A549 (cell line): ENCODE results near the gene ZNF384. TPM values are rescaled to one million over a fixed set of nuclear protein-coding genes. Genes with fewer than 3 reads are reported as not detected.

Experiments used
- ATAC-seq, 2 experiments: fragments of 200-7000 bp in 1 of 2; fragments of >200 bp in 1 of 2; cut with Nextera tagmentation in 1 of 2; cut with Tn5 transposase in 1 of 2; 3 replicates each; pipeline versions ENCODE4 v1.8.0 to v1.9.1; 2018 to 2020; ENCODE audit warnings: mild to moderate bottlenecking in 1 of 2, moderate library complexity in 1 of 2
- CTCF ChIA-PET: fragments of 300-600 bp; sonication (Branson Sonifier 250); formaldehyde crosslinking; extraction: SDS; loops from one replicate; lab custom pipeline; 2021; ENCODE audit warnings: antibody characterized with exemption, inconsistent platforms; lab: Yijun Ruan, JAX
- POLR2A ChIA-PET: fragments of 350-600 bp; formaldehyde crosslinking; extraction: SDS; loops from one replicate; lab custom pipeline; 2021; ENCODE audit warnings: antibody characterized with exemption, inconsistent platforms; lab: Yijun Ruan, JAX
- DNase-seq, 2 experiments: peaks; one replicate each; pipeline versions ENCODE4 v3.0.0 to v3.0.0-alpha.2; 2011 to 2016; ENCODE audit warnings: low read depth in 1 of 2, low spot score in 1 of 2
- FAIRE-seq: peaks from 2 replicates; lab custom pipeline; 2011; peaks lifted over from hg19 to GRCh38; lab: Jason Lieb, UNC
- H3K27ac ChIP-seq, 2 experiments: fragments of >200 bp; sonication (Bioruptor Twin); formaldehyde crosslinking; 3 replicates each; pipeline ENCODE4 v1.5.1; 2016 to 2017
- H3K4me1 ChIP-seq: fragments of >200 bp; sonication (Bioruptor Twin); formaldehyde crosslinking; 3 replicates; pipeline ENCODE4 v1.6.1; 2016
- H3K4me2 ChIP-seq: fragments of >200 bp; sonication (Bioruptor Twin); formaldehyde crosslinking; 3 replicates; pipeline ENCODE4 v1.6.1; 2016
- H3K4me3 ChIP-seq: fragments of >200 bp; sonication (Bioruptor Twin); formaldehyde crosslinking; 3 replicates; pipeline ENCODE4 v1.5.1; 2016
- H3K9me3 ChIP-seq: fragments of >200 bp; sonication (Bioruptor Twin); formaldehyde crosslinking; 3 replicates; pipeline ENCODE4 v1.6.1; 2016
- BCL3 ChIP-seq: fragments of >200 bp; sonication (Bioruptor Twin); formaldehyde crosslinking; IDR thresholded peaks from 3 replicates; pipeline ENCODE4 v1.6.1; 2016
- BHLHE40 ChIP-seq: IDR thresholded peaks from 2 replicates; pipeline ENCODE4 v1.6.1; 2012; ENCODE audit warnings: low read depth, low read length, inconsistent platforms
- CBX2 ChIP-seq: fragments of 200-600 bp; sonication (generic); IDR thresholded peaks from 2 replicates; pipeline ENCODE4 v1.6.1; 2016; ENCODE audit warnings: low read depth, mild to moderate bottlenecking, borderline replicate concordance
- CBX8 ChIP-seq: fragments of 200-600 bp; sonication (generic); IDR thresholded peaks from 2 replicates; pipeline ENCODE4 v1.6.1; 2016
- CEBPB ChIP-seq, 2 experiments: fragments of >200 bp in 1 of 2; sonication (Bioruptor Twin) in 1 of 2; formaldehyde crosslinking in 1 of 2; IDR thresholded peaks; 2 replicates each; pipeline ENCODE4 v1.6.1; 2012 to 2016
- CHD2 ChIP-seq: fragments of 150-350 bp; IDR thresholded peaks from 2 replicates; pipeline ENCODE4 v1.6.1; 2014; ENCODE audit warnings: low read length; ENCODE audit not compliant: partially characterized antibody
- FOSB ChIP-seq: fragments of 250-450 bp; sonication (Bioruptor Pico); IDR thresholded peaks from 2 replicates; pipeline ENCODE4 v1.5.0; 2020; ENCODE audit warnings: mild to moderate bottlenecking, moderate library complexity
- HEYL ChIP-seq: fragments of 250-450 bp; sonication (Bioruptor Pico); IDR thresholded peaks from 2 replicates; pipeline ENCODE4 v1.8.0; 2021; ENCODE audit warnings: mild to moderate bottlenecking, moderate library complexity
- HOXA7 ChIP-seq: fragments of 250-450 bp; sonication (Bioruptor Pico); IDR thresholded peaks from 2 replicates; pipeline ENCODE4 v1.5.0; 2020; ENCODE audit warnings: mild to moderate bottlenecking, moderate library complexity
- KDM5A ChIP-seq: fragments of 200-600 bp; sonication (generic); IDR thresholded peaks from 2 replicates; pipeline ENCODE4 v1.6.1; 2016; ENCODE audit warnings: antibody characterized with exemption, mild to moderate bottlenecking
- MAFK ChIP-seq: fragments of 450-650 bp; IDR thresholded peaks from 2 replicates; pipeline ENCODE4 v1.6.1; 2014; ENCODE audit not compliant: partially characterized antibody
- NPAS2 ChIP-seq: fragments of 250-450 bp; sonication (Bioruptor Pico); IDR thresholded peaks from 2 replicates; pipeline ENCODE4 v1.8.0; 2022; ENCODE audit warnings: mild to moderate bottlenecking, moderate library complexity, borderline replicate concordance
- NR3C1 ChIP-seq: fragments of >200 bp; sonication (Bioruptor Twin); formaldehyde crosslinking; IDR thresholded peaks from 3 replicates; pipeline ENCODE4 v1.6.1; 2017
- POLR2A ChIP-seq: IDR thresholded peaks from 2 replicates; pipeline ENCODE4 v1.6.1; 2012; ENCODE audit warnings: mild to moderate bottlenecking, low read length
- RAD21 ChIP-seq, 2 experiments: fragments of >200 bp in 1 of 2; sonication (Bioruptor Twin) in 1 of 2; formaldehyde crosslinking in 1 of 2; IDR thresholded peaks in 1 of 2; conservative IDR thresholded peaks in 1 of 2; 2 replicates in 1 of 2; 3 replicates in 1 of 2; pipeline ENCODE4 v1.6.1; 2012 to 2018; ENCODE audit warnings: inconsistent platforms in 1 of 2
- RARB ChIP-seq: fragments of 250-450 bp; sonication (Bioruptor Pico); IDR thresholded peaks from 2 replicates; pipeline ENCODE4 v1.8.0; 2021; ENCODE audit warnings: mild to moderate bottlenecking, moderate library complexity
- TFCP2L1 ChIP-seq: fragments of 250-450 bp; sonication (Bioruptor Pico); IDR thresholded peaks from 2 replicates; pipeline ENCODE4 v1.5.0; 2021; ENCODE audit warnings: mild to moderate bottlenecking
- TP53 ChIP-seq: fragments of 250-450 bp; sonication (Bioruptor Pico); IDR thresholded peaks from 2 replicates; pipeline ENCODE4 v1.5.0; 2021; ENCODE audit warnings: mild to moderate bottlenecking, moderate library complexity
- ZSCAN20 ChIP-seq: fragments of 250-450 bp; sonication (Bioruptor Pico); IDR thresholded peaks from 2 replicates; pipeline ENCODE4 v1.8.0; 2022; ENCODE audit warnings: mild to moderate bottlenecking, moderate library complexity
- WGBS: methylation state at CpG from one replicate; pipeline ENCODE4 v1.1.6; 2017; ENCODE audit errors: missing lambda C conversion rate; 5-methylcytosine and 5-hydroxymethylcytosine counted together
- polyA plus RNA-seq, 4 experiments: library from polyadenylated mRNA; depleted of rRNA in 3 of 4; stranded (reverse); fragments of >200 nt; fragmentation: RNase III in 1 of 4; extraction: RNeasy Plus Mini Kit Qiagen cat#74134 plus additional on column Dnase treatment in 1 of 4; gene quantifications; 2 replicates in 3 of 4; 3 replicates in 1 of 4; pipeline ENCODE4 v1.2.3, GENCODE V29; 2011 to 2017
- TF ChIP-seq, protein P1 (sequence below): fragments of >200 bp; sonication (Bioruptor Twin); formaldehyde crosslinking; IDR thresholded peaks from 2 replicates; pipeline ENCODE4 v1.6.1; 2016
- TF ChIP-seq, protein P2 (sequence below): fragments of >200 bp; sonication (Bioruptor Twin); formaldehyde crosslinking; IDR thresholded peaks from 3 replicates; pipeline ENCODE4 v1.5.1; 2016
- TF ChIP-seq, protein P3 (sequence below): fragments of 200-600 bp; sonication (generic); IDR thresholded peaks from 2 replicates; pipeline ENCODE4 v1.6.1; 2016; ENCODE audit warnings: antibody characterized with exemption, mild to moderate bottlenecking, moderate library complexity

Gene ZNF384
- polyA plus RNA-seq, 2 of the 4 experiments (the other 2 are of a cell fraction) = 59.6 to 79.8 TPM

DNA sequence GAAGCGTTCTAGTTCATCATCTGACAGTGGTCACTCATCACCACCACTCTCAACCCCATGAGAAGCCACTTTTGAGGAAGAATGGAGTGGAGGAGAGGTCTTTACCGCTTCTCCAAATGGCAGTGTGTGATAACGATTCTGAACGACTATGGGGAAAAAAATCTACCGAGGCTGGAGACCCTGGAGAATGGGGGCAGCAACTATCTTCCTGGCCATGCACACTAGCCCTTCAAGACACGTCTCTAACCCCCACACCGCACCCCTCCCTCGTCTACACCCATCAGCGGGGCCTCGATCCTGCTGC, 26.6 kb downstream of the ZNF384 start:
- H3K27ac ChIP-seq = peak overlapping the region; percentile 72 to 80
- ATAC-seq = peak; percentile 71 to 76
- no peaks in the 10 kb centered on the region for H3K9me3 ChIP-seq
- TF ChIP-seq, protein P1, sequence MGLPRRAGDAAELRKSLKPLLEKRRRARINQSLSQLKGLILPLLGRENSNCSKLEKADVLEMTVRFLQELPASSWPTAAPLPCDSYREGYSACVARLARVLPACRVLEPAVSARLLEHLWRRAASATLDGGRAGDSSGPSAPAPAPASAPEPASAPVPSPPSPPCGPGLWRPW = no peak
- TF ChIP-seq TP53 (CRISPR knock-in tag) (no peak), BHLHE40 (no peak), HOXA7 (CRISPR knock-in tag) (no peak), TFCP2L1 (CRISPR knock-in tag) (0 out of 2 replicates have a peak, but pooled peaks have one; percentile 12), CBX2 (no peak)
- TF ChIP-seq, all 56 proteins: peak for 1
- Histone ChIP-seq H3K4me2 (peak overlapping the region; percentile 85), H3K4me1 (peaks cover 7% of the 10 kb centered on the region; the same call in 2 of the 3 replicates), H3K4me3 (peak overlapping the region; percentile 77)
- peak in 1 of 2 experiments; percentile 92 for DNase-seq
- ChIA-PET POLR2A (no interaction called here), CTCF (interaction anchor here (1.2 kb wide), 1 partner anchor 44 kb away, joined by 3 read pairs; no protein-coding TSS in a partner anchor)
- FAIRE-seq = no peak
- WGBS = under 1% methylated on average over 10 of the region's 10 CpGs

DNA sequence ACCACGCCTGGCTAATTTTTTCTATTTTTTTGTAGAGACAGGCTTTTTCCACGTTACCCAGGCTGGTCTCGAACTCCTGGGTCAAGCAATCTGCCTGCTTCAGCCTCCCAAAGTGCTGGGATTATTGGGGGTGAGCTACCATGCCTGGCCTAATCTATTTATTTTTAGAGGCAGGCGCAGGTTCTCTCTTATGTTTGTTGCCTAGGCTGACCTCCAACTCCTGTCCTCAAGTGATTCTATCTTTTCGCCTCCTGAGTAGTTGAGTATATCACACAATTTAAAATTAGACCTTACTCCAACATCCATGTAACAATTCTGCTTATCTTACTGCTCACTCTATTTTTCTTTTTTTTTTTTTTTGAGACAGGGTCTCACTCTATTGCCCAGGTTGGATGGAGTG, 35.2 kb downstream of the ZNF384 start:
- Histone ChIP-seq H3K4me3 (no peak overlapping the region), H3K9me3 (no peaks in the 10 kb centered on the region), H3K4me1 (no peaks in the 10 kb centered on the region), H3K4me2 (no peak overlapping the region), H3K27ac (no peak overlapping the region)
- WGBS = 93% methylated on average over 5 of the region's 5 CpGs
- ATAC-seq (no peak), FAIRE-seq (no peak), DNase-seq (no peak)
- ChIA-PET POLR2A (no interaction called here), CTCF (interaction anchor here (0.6 to 1.9 kb wide), 3 partner anchors 9 to 38 kb away, joined by 3 to 4 read pairs (median 4); no protein-coding TSS in a partner anchor)
- TF ChIP-seq CBX8 = no peak
- no peak for TF ChIP-seq HEYL (CRISPR knock-in tag)
- no peak for TF ChIP-seq CEBPB (IDR thresholded peaks at IDR 0.05)
- no peak for TF ChIP-seq FOSB (CRISPR knock-in tag)
- no peak for TF ChIP-seq KDM5A
- TF ChIP-seq, protein P2, sequence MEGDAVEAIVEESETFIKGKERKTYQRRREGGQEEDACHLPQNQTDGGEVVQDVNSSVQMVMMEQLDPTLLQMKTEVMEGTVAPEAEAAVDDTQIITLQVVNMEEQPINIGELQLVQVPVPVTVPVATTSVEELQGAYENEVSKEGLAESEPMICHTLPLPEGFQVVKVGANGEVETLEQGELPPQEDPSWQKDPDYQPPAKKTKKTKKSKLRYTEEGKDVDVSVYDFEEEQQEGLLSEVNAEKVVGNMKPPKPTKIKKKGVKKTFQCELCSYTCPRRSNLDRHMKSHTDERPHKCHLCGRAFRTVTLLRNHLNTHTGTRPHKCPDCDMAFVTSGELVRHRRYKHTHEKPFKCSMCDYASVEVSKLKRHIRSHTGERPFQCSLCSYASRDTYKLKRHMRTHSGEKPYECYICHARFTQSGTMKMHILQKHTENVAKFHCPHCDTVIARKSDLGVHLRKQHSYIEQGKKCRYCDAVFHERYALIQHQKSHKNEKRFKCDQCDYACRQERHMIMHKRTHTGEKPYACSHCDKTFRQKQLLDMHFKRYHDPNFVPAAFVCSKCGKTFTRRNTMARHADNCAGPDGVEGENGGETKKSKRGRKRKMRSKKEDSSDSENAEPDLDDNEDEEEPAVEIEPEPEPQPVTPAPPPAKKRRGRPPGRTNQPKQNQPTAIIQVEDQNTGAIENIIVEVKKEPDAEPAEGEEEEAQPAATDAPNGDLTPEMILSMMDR = no peak
- TF ChIP-seq RAD21 (conservative IDR thresholded peaks at IDR 0.05 in 1 of 2, IDR thresholded peaks at IDR 0.05 in 1 of 2) = no peak
- TF ChIP-seq BCL3 = no peak
- TF ChIP-seq CHD2 = no peak
- TF ChIP-seq ZSCAN20 = no peak

DNA sequence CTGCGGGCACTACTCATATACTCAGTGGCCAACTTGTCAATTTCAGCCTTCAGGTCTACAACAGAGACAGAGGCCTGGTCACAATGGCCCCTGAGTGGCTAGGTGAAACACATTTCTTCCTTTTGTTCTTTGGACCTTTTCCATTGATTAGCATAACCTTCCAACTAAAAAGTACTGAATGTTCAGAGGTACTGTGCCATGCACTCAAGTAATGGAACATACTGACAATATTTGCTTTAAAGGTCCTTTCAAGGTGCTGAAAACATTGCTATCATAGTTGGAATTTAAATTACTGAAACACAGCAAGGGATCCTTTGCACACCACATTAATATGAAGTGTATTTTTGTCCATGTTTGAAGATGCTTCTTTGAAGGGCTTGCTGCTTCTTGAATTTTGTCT, 35.8 kb downstream of the ZNF384 start:
- TF ChIP-seq, protein P3, sequence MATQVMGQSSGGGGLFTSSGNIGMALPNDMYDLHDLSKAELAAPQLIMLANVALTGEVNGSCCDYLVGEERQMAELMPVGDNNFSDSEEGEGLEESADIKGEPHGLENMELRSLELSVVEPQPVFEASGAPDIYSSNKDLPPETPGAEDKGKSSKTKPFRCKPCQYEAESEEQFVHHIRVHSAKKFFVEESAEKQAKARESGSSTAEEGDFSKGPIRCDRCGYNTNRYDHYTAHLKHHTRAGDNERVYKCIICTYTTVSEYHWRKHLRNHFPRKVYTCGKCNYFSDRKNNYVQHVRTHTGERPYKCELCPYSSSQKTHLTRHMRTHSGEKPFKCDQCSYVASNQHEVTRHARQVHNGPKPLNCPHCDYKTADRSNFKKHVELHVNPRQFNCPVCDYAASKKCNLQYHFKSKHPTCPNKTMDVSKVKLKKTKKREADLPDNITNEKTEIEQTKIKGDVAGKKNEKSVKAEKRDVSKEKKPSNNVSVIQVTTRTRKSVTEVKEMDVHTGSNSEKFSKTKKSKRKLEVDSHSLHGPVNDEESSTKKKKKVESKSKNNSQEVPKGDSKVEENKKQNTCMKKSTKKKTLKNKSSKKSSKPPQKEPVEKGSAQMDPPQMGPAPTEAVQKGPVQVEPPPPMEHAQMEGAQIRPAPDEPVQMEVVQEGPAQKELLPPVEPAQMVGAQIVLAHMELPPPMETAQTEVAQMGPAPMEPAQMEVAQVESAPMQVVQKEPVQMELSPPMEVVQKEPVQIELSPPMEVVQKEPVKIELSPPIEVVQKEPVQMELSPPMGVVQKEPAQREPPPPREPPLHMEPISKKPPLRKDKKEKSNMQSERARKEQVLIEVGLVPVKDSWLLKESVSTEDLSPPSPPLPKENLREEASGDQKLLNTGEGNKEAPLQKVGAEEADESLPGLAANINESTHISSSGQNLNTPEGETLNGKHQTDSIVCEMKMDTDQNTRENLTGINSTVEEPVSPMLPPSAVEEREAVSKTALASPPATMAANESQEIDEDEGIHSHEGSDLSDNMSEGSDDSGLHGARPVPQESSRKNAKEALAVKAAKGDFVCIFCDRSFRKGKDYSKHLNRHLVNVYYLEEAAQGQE = no peak
- TF ChIP-seq RARB (CRISPR knock-in tag) (no peak), NPAS2 (CRISPR knock-in tag) (no peak), NR3C1 (no peak), MAFK (no peak), POLR2A (no peak)
- Histone ChIP-seq H3K4me3 (no peak overlapping the region), H3K4me2 (no peak overlapping the region), H3K4me1 (no peaks in the 10 kb centered on the region), H3K27ac (no peak overlapping the region), H3K9me3 (no peaks in the 10 kb centered on the region)
- ChIA-PET CTCF (interaction anchor here (0.9 to 1.9 kb wide), 3 partner anchors 9 to 73 kb away, joined by 3 to 4 read pairs (median 3); no protein-coding TSS in a partner anchor), POLR2A (no interaction called here)
- DNase-seq (no peak), FAIRE-seq (peak; percentile 43), ATAC-seq (no peak)
- WGBS = 100% methylated on average over 1 of the region's 1 CpG
